ENCODE measurements around the gene SLC16A4.

- TF ChIP-seq CTCF (conservative IDR thresholded peaks at IDR 0.05) (no peak), ZFX (IDR thresholded peaks at IDR 0.05) (no peak)
These were observed 10.0 kb downstream of the SLC16A4 start for GRCh38 chr1:110380672-110381283.

Measured in C4-2B (cell line).